Lower leg skin (tissue), 4 donors: ENCODE measurements around the gene LAP3. TPM values are rescaled to one million over a fixed set of nuclear protein-coding genes. Genes with fewer than 3 reads are reported as not detected.

ENCODE experiments used
- DNase-seq, 2 donors: peaks; one replicate each; pipeline ENCODE4 v3.0.0-alpha.2; 2019; ENCODE audit warnings: low spot score in 2 of 2
- H3K4me3 ChIP-seq: fragments of 200-600 bp; sonication (generic); 2 replicates; pipeline ENCODE4 v1.5.1; 2017; ENCODE audit warnings: mild to moderate bottlenecking, low read depth; ENCODE audit not compliant: poor library complexity, severe bottlenecking
- CTCF ChIP-seq, 3 donors: fragments of 450-650 bp; IDR thresholded peaks; one replicate each; pipeline ENCODE4 v1.5.1; 2016; ENCODE audit warnings: antibody characterized with exemption in 3 of 3, mild to moderate bottlenecking in 3 of 3, moderate library complexity in 2 of 3
- POLR2A ChIP-seq, 2 donors: fragments of 450-650 bp; IDR thresholded peaks; one replicate each; pipeline ENCODE4 v1.6.1; 2016 to 2017; ENCODE audit warnings: antibody characterized with exemption in 2 of 2, mild to moderate bottlenecking in 1 of 2, moderate library complexity in 1 of 2
- WGBS, 2 donors: methylation state at CpG; one replicate each; pipeline ENCODE4 v1.1.5; 2018; 5-methylcytosine and 5-hydroxymethylcytosine counted together
- intact Hi-C: fragments of 100-400 bp; cut with DNase I; formaldehyde crosslinking; loops from one replicate; pipeline ENCODE4 v1.15.0; 2023; ENCODE audit warnings: low total_unique reads
- total RNA-seq, 4 donors: library from RNA; depleted of rRNA; stranded (reverse); fragments of >200 nt; gene quantifications; one replicate each; pipeline ENCODE4 v1.1.0, GENCODE V29; 2016

The LAP3 gene
- total RNA-seq: 10 to 100 TPM; 31.9 to 65.6 (median 52.7) TPM

GRCh38 chr4:17576932-17577664 lies at the start of gene LAP3:
LAP3 (plus strand) TSS chr4:17577198; CDS start chr4:17577466, 268 bp downstream.
- DNase-seq: peak; percentile 97 to 100
- peak within 1 kb of the TSS; percentile 72 for H3K4me3 ChIP-seq
- 0% methylated on average over 30 to 40 of the region's 91 CpGs for WGBS, 2 donors
- intact Hi-C loops: no loop called here
- TF ChIP-seq POLR2A (IDR thresholded peaks at IDR 0.05) (peak in 1 of 2 donors; percentile 26), CTCF (IDR thresholded peaks at IDR 0.05) (no peak)

- no peak overlapping the region for H3K4me3 ChIP-seq
- intact Hi-C loops: no loop called here
- TF ChIP-seq CTCF (IDR thresholded peaks at IDR 0.05) (no peak), POLR2A (IDR thresholded peaks at IDR 0.05) (no peak)
- 87 to 88% methylated on average over 10 of the region's 10 CpGs for WGBS, 2 donors
- no peak for DNase-seq
Observed at GRCh38 chr4:17528551-17529165, 48.3 kb upstream of the LAP3 start.

GRCh38 chr4:17531538-17532285 lies 45.3 kb upstream of the LAP3 start:
- intact Hi-C loops: no loop called here
- H3K4me3 ChIP-seq: no peak overlapping the region
- no peak for DNase-seq
- no peak for TF ChIP-seq POLR2A (IDR thresholded peaks at IDR 0.05)
- no peak for TF ChIP-seq CTCF (IDR thresholded peaks at IDR 0.05)
- WGBS, 2 donors: 56 to 71% methylated on average over 8 of the region's 8 CpGs

- H3K4me3 ChIP-seq: no peak overlapping the region
- no peak for TF ChIP-seq POLR2A (IDR thresholded peaks at IDR 0.05)
- TF ChIP-seq CTCF (IDR thresholded peaks at IDR 0.05): no peak
- intact Hi-C loops: no loop called here
- no peak for DNase-seq
- WGBS, 2 donors: 95% methylated on average over 4 of the region's 4 CpGs
Observed at GRCh38 chr4:17534705-17535104, 42.3 kb upstream of the LAP3 start.

- no peak overlapping the region for H3K4me3 ChIP-seq
- TF ChIP-seq CTCF (IDR thresholded peaks at IDR 0.05) (no peak), POLR2A (IDR thresholded peaks at IDR 0.05) (no peak)
- intact Hi-C loops: no loop called here
- no peak for DNase-seq
- WGBS, 2 donors: 69 to 74% methylated on average over 4 of the region's 4 CpGs
Observed at GRCh38 chr4:17535242-17535641, 41.8 kb upstream of the LAP3 start.
